Glomerular endothelial cell (primary cell): ENCODE measurements around the gene RREB1. TPM values are rescaled to one million over a fixed set of nuclear protein-coding genes. Genes with fewer than 3 reads are reported as not detected.

ENCODE experiments used
- DNase-seq: peaks from one replicate; pipeline ENCODE4 v3.0.0-alpha.2; 2011; ENCODE audit warnings: low read depth, low spot score; ENCODE audit errors: extremely low read depth
- total RNA-seq: library from RNA; depleted of rRNA; stranded (reverse); fragments of >200 nt; gene quantifications from 2 replicates; pipeline ENCODE4 v1.2.3, GENCODE V29; 2015

The RREB1 gene
- total RNA-seq, 1 donor from 2014 or later, result 39.4 TPM

GRCh38 chr6:7124114-7124513 lies 16.4 kb downstream of the RREB1 start:
- DNase-seq, result no peak

GRCh38 chr6:7124636-7125035 lies 16.9 kb downstream of the RREB1 start:
- no peak for DNase-seq

- DNase-seq, result no peak
Measured at GRCh38 chr6:7125290-7125689, 17.5 kb downstream of the RREB1 start.

GRCh38 chr6:7126754-7127153 lies 19.0 kb downstream of the RREB1 start:
- DNase-seq, result no peak

DNA sequence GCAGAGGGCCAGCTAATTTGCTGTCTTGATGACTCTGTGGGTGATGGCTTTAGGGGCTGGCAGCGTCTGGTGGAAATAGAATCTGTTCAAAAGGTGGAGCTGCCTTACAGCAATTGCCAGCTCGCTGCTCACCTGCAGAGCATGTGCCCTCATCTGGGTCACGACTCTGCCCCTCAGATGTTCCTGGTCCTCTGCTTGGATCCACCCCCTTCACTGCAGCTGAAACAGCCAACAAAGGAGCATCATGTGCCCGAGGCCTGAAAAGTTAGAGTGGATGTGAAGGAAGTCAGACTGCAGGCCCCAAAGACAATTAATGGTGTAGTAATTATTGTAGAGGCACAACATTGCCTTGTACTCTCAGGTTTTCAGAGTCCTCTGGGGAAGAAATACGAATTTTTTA lies 19.9 kb downstream of the RREB1 start:
- no peak for DNase-seq

- no peak for DNase-seq
Measured at GRCh38 chr6:7129360-7129759, 21.6 kb downstream of the RREB1 start.

DNA sequence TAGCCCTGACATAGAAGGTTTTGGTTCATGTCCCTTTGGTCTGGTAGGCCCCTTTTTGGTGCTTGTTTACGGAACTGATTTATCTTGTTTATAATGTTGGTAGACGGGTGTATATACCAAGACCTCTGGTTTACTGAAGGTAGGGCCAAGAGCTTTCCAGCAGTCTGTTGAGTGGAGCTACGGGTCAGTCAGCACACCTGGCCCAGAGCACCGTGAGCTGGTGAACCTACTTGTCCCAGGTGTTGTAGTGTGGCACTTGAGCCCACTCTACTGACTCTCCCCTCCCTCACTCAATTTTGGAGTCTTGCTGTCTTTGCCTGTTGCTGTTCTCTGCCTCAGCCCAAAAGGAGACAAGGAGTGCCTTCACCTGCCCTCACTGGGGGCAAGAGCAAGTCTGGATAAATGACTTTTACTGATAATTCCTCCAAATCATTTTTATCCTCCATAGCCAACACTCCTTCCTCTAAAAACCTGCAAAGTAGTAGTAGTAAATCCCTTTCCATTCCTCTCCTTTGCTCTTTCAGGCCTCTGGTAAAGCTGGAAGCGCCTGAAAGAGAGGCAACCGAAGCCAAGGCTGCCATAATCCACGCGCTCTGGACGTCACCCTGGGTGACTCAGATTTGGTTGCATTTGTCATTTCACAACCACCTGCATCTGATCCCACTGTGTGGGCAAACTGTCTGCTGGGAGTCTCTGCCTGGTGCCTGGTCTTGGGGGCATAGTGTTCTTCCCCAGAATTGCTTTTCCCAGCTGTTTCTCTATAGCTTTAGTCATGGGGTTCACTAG lies 22.2 kb downstream of the RREB1 start:
- no peak for DNase-seq

- no peak for DNase-seq
Measured at GRCh38 chr6:7131390-7131789, 23.6 kb downstream of the RREB1 start.

DNA sequence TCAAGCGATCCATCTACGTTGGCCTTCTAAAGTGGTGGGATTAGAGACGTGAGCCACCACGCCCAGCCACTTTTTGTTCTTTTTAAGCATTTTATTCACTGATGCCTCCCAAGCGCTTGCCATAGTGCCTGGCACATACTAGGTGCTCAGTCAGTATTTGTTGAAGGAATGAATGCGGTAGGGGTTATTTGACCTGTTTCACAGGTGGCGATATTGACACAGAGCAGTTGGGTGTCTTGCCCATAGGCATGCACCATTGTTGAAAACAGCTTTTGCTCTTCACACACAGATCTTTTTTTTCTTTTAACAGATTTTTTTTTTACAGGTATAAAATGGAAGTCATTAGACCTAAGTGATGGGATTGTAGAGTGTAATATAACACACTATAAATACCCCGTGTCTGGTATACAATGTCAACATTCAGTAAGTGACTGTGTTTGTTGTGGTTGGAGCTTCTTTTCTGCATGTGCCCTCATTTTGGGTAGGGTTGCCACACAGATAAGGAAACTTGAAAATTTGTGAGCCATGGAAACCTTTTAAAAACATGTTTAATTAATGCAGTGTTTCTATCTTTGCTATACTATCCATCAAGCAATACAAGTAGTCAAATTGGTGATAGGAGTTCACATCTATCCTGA lies 24.8 kb downstream of the RREB1 start:
- DNase-seq, result no peak

- no peak for DNase-seq
Measured at GRCh38 chr6:7134999-7135745, 27.4 kb downstream of the RREB1 start.

DNA sequence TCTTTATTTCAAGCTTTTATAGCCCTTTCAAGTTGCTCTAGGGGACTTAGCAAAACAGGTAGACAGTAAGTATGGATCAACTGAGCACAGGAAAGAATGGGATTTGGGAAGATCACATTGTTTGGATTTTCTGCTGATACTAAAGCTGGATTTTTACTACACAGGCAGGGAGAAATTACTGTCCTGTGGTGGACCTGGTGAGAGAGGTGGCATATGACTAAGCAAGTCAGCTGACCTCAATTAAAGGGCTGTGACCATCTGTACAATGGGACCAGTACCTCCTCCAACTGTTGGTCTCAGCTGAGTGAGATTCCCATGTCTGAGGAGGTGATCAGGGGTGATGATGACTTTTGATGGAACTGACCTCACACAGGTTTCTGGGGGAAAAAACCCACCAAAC lies 28.0 kb downstream of the RREB1 start:
- DNase-seq, result no peak

DNA sequence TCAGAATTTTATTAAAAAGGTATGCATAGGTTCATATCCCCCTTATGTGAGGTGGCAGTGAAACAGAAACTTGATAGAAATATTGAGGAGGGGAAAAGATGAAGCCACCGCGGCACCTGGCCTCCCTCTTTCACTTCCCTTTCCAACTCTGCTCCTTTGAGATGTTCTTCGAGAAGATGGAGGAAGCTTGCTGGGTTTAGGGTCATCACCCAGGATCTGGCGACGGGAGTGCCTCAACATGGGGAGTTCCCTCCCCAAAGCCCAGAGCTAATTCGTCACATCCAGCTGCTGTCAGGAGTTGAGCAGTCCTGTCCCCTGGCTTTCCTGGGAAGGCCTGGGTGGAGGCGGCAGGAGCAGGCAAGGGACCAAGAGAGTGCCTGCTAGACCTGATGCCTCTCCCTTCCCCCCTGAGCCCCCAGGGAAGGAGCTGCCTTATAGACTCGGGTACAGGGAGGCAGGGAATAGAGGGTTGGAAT lies 29.1 kb downstream of the RREB1 start:
- no peak for DNase-seq

- DNase-seq, result no peak
Measured at GRCh38 chr6:7137335-7138045, 29.7 kb downstream of the RREB1 start.

DNA sequence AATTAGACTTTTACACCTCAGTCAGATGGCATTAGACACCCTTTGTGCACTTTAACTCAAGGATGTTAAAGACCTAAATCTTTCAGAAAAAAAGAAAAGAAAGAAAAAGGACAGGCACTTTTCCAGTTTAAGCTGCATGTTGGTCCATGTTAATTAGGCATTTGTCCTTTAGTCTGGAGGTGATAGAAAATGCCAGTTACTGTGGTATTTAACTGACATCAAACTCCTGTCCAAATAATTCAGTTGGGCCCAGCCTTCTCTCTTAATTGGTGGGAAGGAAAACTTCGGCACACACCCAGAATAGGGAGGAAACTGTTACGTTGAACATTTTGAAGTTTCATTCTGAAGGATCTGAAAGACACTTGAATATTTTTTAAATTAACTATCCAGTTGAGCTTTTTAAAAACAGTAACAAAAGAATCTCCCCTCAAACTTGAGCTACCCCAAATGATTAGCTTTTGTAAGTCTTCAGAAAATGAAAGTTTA lies 30.3 kb downstream of the RREB1 start:
- no peak for DNase-seq

DNA sequence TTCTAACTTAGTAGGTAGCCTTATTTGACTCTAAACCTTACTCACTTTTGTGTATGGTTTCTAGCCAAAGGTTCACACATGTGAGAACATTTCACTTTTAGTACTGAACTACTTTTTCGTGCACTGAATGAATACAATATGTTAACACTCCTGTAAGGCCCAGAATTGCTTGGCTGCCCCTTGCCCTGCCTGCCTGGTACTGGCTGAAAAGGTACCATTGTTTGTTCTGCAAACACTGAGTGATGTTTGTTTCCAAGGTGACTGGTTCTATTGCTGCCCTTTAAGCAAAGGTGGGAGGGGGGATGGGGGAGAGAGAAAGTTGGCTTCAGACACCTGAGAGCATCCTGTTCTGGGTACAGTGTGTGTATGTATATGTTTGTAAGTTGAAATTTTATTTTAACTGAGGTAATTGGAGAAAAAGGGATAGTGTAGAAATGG lies 31.2 kb downstream of the RREB1 start:
- DNase-seq, result no peak

DNA sequence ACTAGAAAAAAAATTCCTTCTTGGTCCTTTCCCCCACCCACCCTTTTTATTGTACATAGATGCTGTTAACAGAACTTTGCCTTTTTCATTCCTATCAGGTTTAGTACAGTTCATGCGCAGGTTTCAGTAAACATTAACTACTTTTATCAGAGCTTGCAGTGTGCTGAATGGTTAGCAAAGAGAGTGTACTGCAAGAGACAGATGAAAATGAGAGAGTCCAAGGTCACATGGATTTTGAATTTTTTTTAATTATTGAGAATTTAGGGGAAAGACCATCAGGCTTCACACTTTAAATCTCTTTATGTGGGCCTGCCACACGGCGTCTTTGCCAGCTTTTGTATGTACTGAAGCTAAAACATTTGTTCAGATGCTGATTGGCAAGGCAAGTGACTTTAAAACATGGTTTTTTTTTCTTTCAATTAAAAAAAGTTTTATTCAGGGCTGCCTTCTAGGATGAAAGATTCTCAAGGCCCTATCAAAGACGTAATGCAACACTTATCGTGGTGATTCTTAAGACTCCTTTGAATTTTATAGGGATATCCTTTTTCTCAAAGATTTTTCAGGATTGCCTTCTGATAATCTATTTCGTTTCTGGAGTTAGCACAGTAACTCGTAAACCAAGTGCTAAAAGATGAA lies 32.2 kb downstream of the RREB1 start:
- no peak for DNase-seq

DNA sequence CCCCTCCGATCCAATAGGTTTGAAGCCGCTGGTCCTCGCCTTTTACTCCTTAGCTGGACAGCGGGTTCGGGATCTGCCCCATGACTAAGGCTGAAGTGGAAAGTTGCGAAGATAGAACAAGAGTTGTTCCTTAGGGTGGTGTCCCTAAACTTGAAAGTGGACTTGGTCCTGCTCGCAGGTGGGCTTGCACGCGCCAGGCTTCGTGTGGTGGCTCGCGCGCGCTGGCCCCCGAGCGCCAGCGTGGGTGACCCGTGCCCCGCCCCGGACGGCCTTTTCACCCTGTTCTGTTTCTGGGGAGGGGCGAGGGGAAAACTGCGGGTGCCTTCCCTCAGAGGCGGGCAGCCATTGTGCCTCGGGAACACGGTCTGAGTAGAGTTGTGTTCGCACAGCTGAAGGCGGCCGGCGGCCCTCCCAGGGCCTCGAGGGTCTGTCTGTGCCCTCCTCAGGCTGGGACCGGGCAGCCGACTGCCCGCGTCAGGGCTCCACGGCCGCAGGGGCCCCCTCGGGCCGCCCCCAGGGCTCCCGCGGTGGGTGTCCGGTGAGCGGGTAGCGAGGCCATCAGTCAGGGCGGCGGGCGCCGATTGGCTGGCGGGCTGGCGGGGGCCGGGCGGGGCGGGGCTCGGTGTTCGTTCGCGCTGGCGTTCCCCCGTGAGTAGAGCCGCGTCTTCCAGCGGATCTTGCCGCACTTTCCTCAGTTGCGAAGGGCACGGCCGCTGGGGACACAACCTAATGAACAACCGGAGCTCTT lies 33.0 kb downstream of the RREB1 start:
- DNase-seq, result no peak

DNA sequence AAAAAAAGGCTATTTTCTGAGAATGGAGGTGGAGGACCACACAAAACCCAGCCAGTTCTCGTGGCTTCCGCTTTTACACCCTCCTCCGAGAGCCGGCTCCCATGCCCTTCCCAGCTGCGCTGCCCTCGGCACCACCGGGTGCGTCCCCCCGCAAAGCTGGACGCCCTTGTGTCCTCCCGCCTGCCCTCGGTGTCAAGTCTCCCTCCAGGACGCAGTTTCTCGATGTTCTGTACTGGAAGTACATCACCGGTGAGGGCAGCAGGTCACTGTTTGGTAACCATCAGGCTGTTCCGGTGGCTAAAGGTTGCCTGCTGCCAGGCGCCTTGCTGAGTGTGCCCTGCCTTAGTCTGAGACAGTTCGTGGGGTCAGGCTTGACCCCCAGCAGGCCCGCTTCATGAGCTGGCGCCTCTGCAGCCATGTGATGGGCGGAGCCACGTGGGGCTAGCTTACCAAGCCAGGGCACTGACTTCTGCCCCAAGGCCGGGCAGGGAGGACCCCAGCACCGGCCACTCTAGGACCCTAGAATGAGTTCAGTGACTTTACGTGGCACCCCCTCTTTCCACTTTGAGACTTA lies 34.6 kb downstream of the RREB1 start:
- no peak for DNase-seq

GRCh38 chr6:7142918-7143475 lies 35.2 kb downstream of the RREB1 start:
- no peak for DNase-seq
